ENCODE results near the gene ZNF438.

Gene ZNF438

GRCh38 chr10:30873411-30873810, 158.3 kb downstream of the ZNF438 start:
- DNase-seq, result no peak

- DNase-seq, result no peak
Measured at GRCh38 chr10:30870896-30871295, 160.8 kb downstream of the ZNF438 start.

- DNase-seq, result no peak
Measured at GRCh38 chr10:30869566-30869965, 162.1 kb downstream of the ZNF438 start.

- no peak for DNase-seq
Measured at GRCh38 chr10:30868611-30869010, 163.1 kb downstream of the ZNF438 start.

- no peak for DNase-seq
Measured at GRCh38 chr10:30866896-30867295, 164.8 kb downstream of the ZNF438 start.

GRCh38 chr10:30865141-30865926, 166.3 kb downstream of the ZNF438 start:
- no peak for DNase-seq

GRCh38 chr10:30863516-30864210, 168.0 kb downstream of the ZNF438 start:
- no peak for DNase-seq

- DNase-seq, result no peak
Measured at GRCh38 chr10:30862486-30862885, 169.2 kb downstream of the ZNF438 start.

- no peak for DNase-seq
Measured at GRCh38 chr10:30861976-30862375, 169.7 kb downstream of the ZNF438 start.

GRCh38 chr10:30861221-30861620, 170.4 kb downstream of the ZNF438 start:
- DNase-seq, result no peak

- no peak for DNase-seq
Measured at GRCh38 chr10:30858499-30858898, 173.2 kb downstream of the ZNF438 start.

GRCh38 chr10:30857803-30858202, 173.9 kb downstream of the ZNF438 start:
- DNase-seq, result no peak

- no peak for DNase-seq
Measured at GRCh38 chr10:30855131-30855530, 176.5 kb downstream of the ZNF438 start.

- no peak for DNase-seq
Measured at GRCh38 chr10:30854656-30855055, 177.0 kb downstream of the ZNF438 start.

- no peak for DNase-seq
Measured at GRCh38 chr10:30853066-30853465, 178.6 kb downstream of the ZNF438 start.

GRCh38 chr10:30850776-30851175, 180.9 kb downstream of the ZNF438 start:
- no peak for DNase-seq

- no peak for DNase-seq
Measured at GRCh38 chr10:30849231-30850035, 182.2 kb downstream of the ZNF438 start.

- DNase-seq, result no peak
Measured at GRCh38 chr10:30848396-30849032, 183.2 kb downstream of the ZNF438 start.

- DNase-seq, result no peak
Measured at GRCh38 chr10:30847642-30848041, 184.0 kb downstream of the ZNF438 start.

GRCh38 chr10:30847199-30847598, 184.5 kb downstream of the ZNF438 start:
- no peak for DNase-seq

GRCh38 chr10:30846710-30847109, 185.0 kb downstream of the ZNF438 start:
- no peak for DNase-seq

- no peak for DNase-seq
Measured at GRCh38 chr10:30842894-30843293, 188.8 kb downstream of the ZNF438 start.

- DNase-seq, result no peak
Measured at GRCh38 chr10:30842185-30842584, 189.5 kb downstream of the ZNF438 start.

All from NCI-H345 (cell line).